Measurements from ENCODE around the gene SCP2. TPM values are rescaled to one million over a fixed set of nuclear protein-coding genes. Genes with fewer than 3 reads are reported as not detected.

Gene SCP2
- total RNA-seq, 4 donors from 2014 or later, result 97.8 to 194 (median 118) TPM

- no peak for DNase-seq
- Histone ChIP-seq H3K4me1 (peaks cover 0 to 6% (median 0%) of the 10 kb centered on the region in 3 donors), H3K9me3 (no peaks in the 10 kb centered on the region), H3K36me3 (peaks cover 0 to 5% (median 0%) of the 10 kb centered on the region in 3 donors), H3K4me3 (no peak overlapping the region), H3K27me3 (no peaks in the 10 kb centered on the region), H3K27ac (no peak overlapping the region)
- WGBS, 2 donors, result 80 to 83% methylated on average over 1 to 18 of the region's 31 CpGs
- no peak for TF ChIP-seq POLR2A (IDR thresholded peaks at IDR 0.05)
- no peak for TF ChIP-seq CTCF (IDR thresholded peaks at IDR 0.05)
- intact Hi-C loops (cut with DNase I), result no loop called here
Observed at GRCh38 chr1:53069663-53070327, 142.7 kb downstream of the SCP2 start.

- H3K4me3 ChIP-seq, result no peak overlapping the region
- H3K36me3 ChIP-seq, result peaks cover 0 to 5% (median 0%) of the 10 kb centered on the region in 3 donors
- H3K4me1 ChIP-seq, result peaks cover 0 to 6% (median 0%) of the 10 kb centered on the region in 3 donors
- no peak for DNase-seq
- no peaks in the 10 kb centered on the region for H3K27me3 ChIP-seq
- no peak for TF ChIP-seq CTCF (IDR thresholded peaks at IDR 0.05)
- no peak for TF ChIP-seq POLR2A (IDR thresholded peaks at IDR 0.05)
- 100% methylated on average over 2 of the region's 12 CpGs; no CpG with 5 or more reads in 1 of the 2 donors for WGBS, 2 donors
- intact Hi-C loops (cut with DNase I), result no loop called here
- no peaks in the 10 kb centered on the region for H3K9me3 ChIP-seq
- no peak overlapping the region for H3K27ac ChIP-seq
Observed at GRCh38 chr1:53070621-53071020, 143.5 kb downstream of the SCP2 start.

GRCh38 chr1:53071167-53071865 lies 144.2 kb downstream of the SCP2 start:
- 81 to 86% methylated on average over 3 to 9 of the region's 17 CpGs for WGBS, 2 donors
- Histone ChIP-seq H3K9me3 (no peaks in the 10 kb centered on the region), H3K27me3 (no peaks in the 10 kb centered on the region), H3K4me1 (peaks cover 0 to 6% (median 0%) of the 10 kb centered on the region in 3 donors), H3K4me3 (no peak overlapping the region), H3K27ac (no peak overlapping the region), H3K36me3 (peaks cover 0 to 5% (median 0%) of the 10 kb centered on the region in 3 donors)
- intact Hi-C loops (cut with DNase I), result no loop called here
- no peak for TF ChIP-seq POLR2A (IDR thresholded peaks at IDR 0.05)
- TF ChIP-seq CTCF (IDR thresholded peaks at IDR 0.05), result no peak
- no peak for DNase-seq

GRCh38 chr1:53071915-53072314 lies 144.8 kb downstream of the SCP2 start:
- 82 to 94% methylated on average over 1 of the region's 1 CpG for WGBS, 2 donors

More at GRCh38 chr1:53071915-53072314, 144.8 kb downstream of the SCP2 start:
- Histone ChIP-seq H3K27me3 (no peaks in the 10 kb centered on the region), H3K9me3 (no peaks in the 10 kb centered on the region), H3K4me3 (no peak overlapping the region), H3K36me3 (peaks cover 0 to 7% (median 0%) of the 10 kb centered on the region in 3 donors), H3K4me1 (peaks cover 0 to under 1% (median 0%) of the 10 kb centered on the region in 3 donors), H3K27ac (no peak overlapping the region)
- DNase-seq, result no peak
- intact Hi-C loops (cut with DNase I), result no loop called here
- TF ChIP-seq CTCF (IDR thresholded peaks at IDR 0.05) (no peak), POLR2A (IDR thresholded peaks at IDR 0.05) (no peak)

Data from esophagus squamous epithelium (tissue), 5 donors.